Peyer's patch (tissue), 4 donors: ENCODE measurements around the gene IFT57. TPM values are rescaled to one million over a fixed set of nuclear protein-coding genes. Genes with fewer than 3 reads are reported as not detected.

Source experiments
- DNase-seq, 3 donors: peaks; one replicate each; pipeline ENCODE4 v3.0.0-alpha.2; 2017 to 2019
- H3K27ac ChIP-seq, 4 donors: fragments of 200-600 bp; sonication (generic); one replicate each; pipeline ENCODE4 v1.5.1; 2016 to 2019
- H3K27me3 ChIP-seq, 2 donors: fragments of 200-600 bp; sonication (generic); one replicate each; pipeline ENCODE4 v1.5.1; 2019
- H3K36me3 ChIP-seq, 3 donors: fragments of 200-600 bp; sonication (generic); one replicate each; pipeline ENCODE4 v1.5.1; 2016 to 2019
- H3K4me1 ChIP-seq, 4 donors: fragments of 200-600 bp; sonication (generic); one replicate each; pipeline ENCODE4 v1.5.1; 2016 to 2019
- H3K4me3 ChIP-seq, 4 donors: fragments of 200-600 bp; sonication (generic); 1 replicate in 3 of 4; 2 replicates in 1 of 4; pipeline ENCODE4 v1.5.1; 2016 to 2019; ENCODE audit warnings: mild to moderate bottlenecking in 1 of 4
- H3K9me3 ChIP-seq, 4 donors: fragments of 200-600 bp; sonication (generic); one replicate each; pipeline ENCODE4 v1.5.1; 2016 to 2019; ENCODE audit warnings: mild to moderate bottlenecking in 1 of 4
- CTCF ChIP-seq, 6 experiments: fragments of 450-650 bp in 4 of 6; fragments of 200-600 bp in 2 of 6; sonication (generic) in 1 of 6; IDR thresholded peaks; one replicate each; pipeline ENCODE4 v1.5.1; 2017 to 2019; ENCODE audit warnings: antibody characterized with exemption in 6 of 6, mild to moderate bottlenecking in 3 of 6, moderate library complexity in 1 of 6
- POLR2A ChIP-seq, 2 donors: fragments of 450-650 bp; IDR thresholded peaks; one replicate each; pipeline ENCODE4 v1.5.1; 2017; ENCODE audit warnings: antibody characterized with exemption in 2 of 2, mild to moderate bottlenecking in 2 of 2, moderate library complexity in 2 of 2
- total RNA-seq, 4 donors: library from RNA; depleted of rRNA; stranded (reverse); fragments of >200 nt; gene quantifications; one replicate each; pipeline ENCODE4 v1.1.0, GENCODE V29; 2016

The IFT57 gene
- total RNA-seq, 4 donors from 2014 or later = 17.2 to 79.2 (median 38.4) TPM

- TF ChIP-seq POLR2A (IDR thresholded peaks at IDR 0.05) (no peak), CTCF (IDR thresholded peaks at IDR 0.05) (no peak)
- Histone ChIP-seq H3K36me3 (no peaks in the 10 kb centered on the region), H3K4me1 (no peaks in the 10 kb centered on the region), H3K9me3 (no peaks in the 10 kb centered on the region), H3K4me3 (no peak overlapping the region), H3K27me3 (no peaks in the 10 kb centered on the region), H3K27ac (no peak overlapping the region)
- DNase-seq = no peak
Measured at GRCh38 chr3:108183971-108184370, 38.3 kb downstream of the IFT57 start.

- H3K9me3 ChIP-seq = no peaks in the 10 kb centered on the region
- no peak overlapping the region for H3K27ac ChIP-seq
- H3K4me3 ChIP-seq = no peak overlapping the region
- no peaks in the 10 kb centered on the region for H3K4me1 ChIP-seq
- DNase-seq = no peak
- no peaks in the 10 kb centered on the region for H3K36me3 ChIP-seq
- no peaks in the 10 kb centered on the region for H3K27me3 ChIP-seq
- TF ChIP-seq CTCF (IDR thresholded peaks at IDR 0.05) = no peak
Measured at GRCh38 chr3:108183181-108183580, 39.0 kb downstream of the IFT57 start.

- Histone ChIP-seq H3K9me3 (no peaks in the 10 kb centered on the region), H3K27me3 (no peaks in the 10 kb centered on the region), H3K36me3 (no peaks in the 10 kb centered on the region), H3K27ac (no peak overlapping the region), H3K4me1 (no peaks in the 10 kb centered on the region), H3K4me3 (no peak overlapping the region)
- TF ChIP-seq CTCF (IDR thresholded peaks at IDR 0.05) (no peak), POLR2A (IDR thresholded peaks at IDR 0.05) (no peak)
- DNase-seq = no peak
Measured at GRCh38 chr3:108182339-108182738, 39.9 kb downstream of the IFT57 start.

- TF ChIP-seq CTCF (IDR thresholded peaks at IDR 0.05) (no peak), POLR2A (IDR thresholded peaks at IDR 0.05) (no peak)
- H3K27me3 ChIP-seq = no peaks in the 10 kb centered on the region
- no peaks in the 10 kb centered on the region for H3K36me3 ChIP-seq
- no peaks in the 10 kb centered on the region for H3K9me3 ChIP-seq
- no peak for DNase-seq
- no peak overlapping the region for H3K27ac ChIP-seq
- no peaks in the 10 kb centered on the region for H3K4me1 ChIP-seq
- H3K4me3 ChIP-seq = no peak overlapping the region
Measured at GRCh38 chr3:108181172-108181571, 41.1 kb downstream of the IFT57 start.

- no peak for DNase-seq
- Histone ChIP-seq H3K9me3 (no peaks in the 10 kb centered on the region), H3K27me3 (no peaks in the 10 kb centered on the region), H3K27ac (no peak overlapping the region), H3K4me1 (no peaks in the 10 kb centered on the region), H3K4me3 (no peak overlapping the region), H3K36me3 (no peaks in the 10 kb centered on the region)
- TF ChIP-seq CTCF (IDR thresholded peaks at IDR 0.05) = no peak
- TF ChIP-seq POLR2A (IDR thresholded peaks at IDR 0.05) = no peak
Measured at GRCh38 chr3:108180194-108180593, 42.0 kb downstream of the IFT57 start.

- no peak overlapping the region for H3K4me3 ChIP-seq
- TF ChIP-seq POLR2A (IDR thresholded peaks at IDR 0.05) (no peak), CTCF (IDR thresholded peaks at IDR 0.05) (no peak)
- H3K9me3 ChIP-seq = no peaks in the 10 kb centered on the region
- H3K27ac ChIP-seq = no peak overlapping the region
- no peaks in the 10 kb centered on the region for H3K4me1 ChIP-seq
- H3K27me3 ChIP-seq = no peaks in the 10 kb centered on the region
- no peaks in the 10 kb centered on the region for H3K36me3 ChIP-seq
- DNase-seq = no peak
Measured at GRCh38 chr3:108178676-108179075, 43.5 kb downstream of the IFT57 start.
